Lower leg skin (tissue), 3 donors: ENCODE results near the gene OSBPL3.

ENCODE experiments used
- CTCF ChIP-seq, 3 donors: fragments of 450-650 bp; IDR thresholded peaks; one replicate each; pipeline ENCODE4 v1.5.1; 2016; ENCODE audit warnings: antibody characterized with exemption in 3 of 3, mild to moderate bottlenecking in 3 of 3, moderate library complexity in 2 of 3
- POLR2A ChIP-seq, 2 donors: fragments of 450-650 bp; IDR thresholded peaks; one replicate each; pipeline ENCODE4 v1.6.1; 2016 to 2017; ENCODE audit warnings: antibody characterized with exemption in 2 of 2, mild to moderate bottlenecking in 1 of 2, moderate library complexity in 1 of 2

- no peak for TF ChIP-seq CTCF (IDR thresholded peaks at IDR 0.05)
- TF ChIP-seq POLR2A (IDR thresholded peaks at IDR 0.05): no peak
These were observed 159.3 kb downstream of the OSBPL3 start for GRCh38 chr7:24820730-24821044.
